Right lobe of liver (tissue), 6 donors: ENCODE measurements around the gene REEP5. TPM values are rescaled to one million over a fixed set of nuclear protein-coding genes. Genes with fewer than 3 reads are reported as not detected.
"Not testable (repeated sequence)": the region's sequence is repeated elsewhere in the genome, so short reads cannot be mapped to it uniquely, and the experiment has no call there.

Experiments used
- ATAC-seq, 4 donors: fragments of 200-7000 bp; cut with Tn5 transposase; one replicate each; pipeline ENCODE4 v1.9.1; 2020; ENCODE audit warnings: mild to moderate bottlenecking in 4 of 4, moderate library complexity in 4 of 4
- DNase-seq, 3 donors: peaks; one replicate each; pipeline ENCODE4 v3.0.0-alpha.2; 2020
- H3K27ac ChIP-seq, 3 donors: fragments of 200-600 bp; one replicate each; pipeline ENCODE4 v1.8.0; 2022
- H3K27me3 ChIP-seq, 2 donors: fragments of 200-600 bp; one replicate each; pipeline ENCODE4 v1.8.0; 2022
- H3K36me3 ChIP-seq, 4 donors: fragments of 200-600 bp; sonication (generic) in 1 of 4; one replicate each; pipeline versions ENCODE4 v1.5.1 to v1.8.0; 2017 to 2022; ENCODE audit warnings: control low read depth in 1 of 4
- H3K4me1 ChIP-seq, 4 donors: fragments of 200-600 bp; sonication (generic) in 1 of 4; one replicate each; pipeline versions ENCODE4 v1.5.1 to v1.8.0; 2017 to 2022; ENCODE audit warnings: control low read depth in 1 of 4
- H3K4me3 ChIP-seq, 3 donors: fragments of 200-600 bp; one replicate each; pipeline ENCODE4 v1.8.0; 2022
- H3K9me3 ChIP-seq, 4 donors: fragments of 200-600 bp; sonication (generic) in 1 of 4; one replicate each; pipeline versions ENCODE4 v1.5.1 to v1.8.0; 2017 to 2022; ENCODE audit warnings: control low read depth in 1 of 4
- CTCF ChIP-seq, 4 donors: fragments of 200-600 bp in 3 of 4; fragments of 450-650 bp in 1 of 4; IDR thresholded peaks; one replicate each; pipeline versions ENCODE4 v1.5.1 to v1.8.0; 2016 to 2022; ENCODE audit warnings: antibody characterized with exemption in 4 of 4, mild to moderate bottlenecking in 2 of 4
- POLR2A ChIP-seq: fragments of 450-650 bp; IDR thresholded peaks from one replicate; pipeline ENCODE4 v1.6.1; 2017; ENCODE audit warnings: antibody characterized with exemption, mild to moderate bottlenecking
- WGBS: methylation state at CpG from one replicate; pipeline ENCODE4 v1.1.6; 2018; ENCODE audit warnings: low coverage, low lambda C conversion rate; ENCODE audit not compliant: insufficient coverage; ENCODE audit errors: missing lambda C conversion rate; 5-methylcytosine and 5-hydroxymethylcytosine counted together
- intact Hi-C, 2 donors: fragments of 100-400 bp; cut with DNase I; formaldehyde crosslinking; loops; one replicate each; pipeline versions ENCODE4 v1.11.2 to v1.14.1; 2022
- total RNA-seq, 6 experiments: library from RNA; depleted of rRNA in 2 of 6; stranded (reverse); fragments of >200 nt in 2 of 6; fragmentation: NEBNext Ultra II Directional in 3 of 6; extraction: Animal tissue kit (Norgen Biotek cat#: 25700) in 3 of 6; gene quantifications; one replicate each; pipeline versions ENCODE4 v1.1.0 to v1.2.4, GENCODE V29; 2016 to 2023
- donor health status: DM: no; HTN: yes; CAD: no.
- donor health status: DM: no; HTN: no; CAD: no.
- donor health status: DM: no; HTN: no; CAD: no.
- donor health status: DM: no; HTN: yes; CAD: no.
- donor health status: DM: no; HTN: yes; CAD: no.

Gene REEP5
- total RNA-seq, 6 experiments from 2014 or later = 52.2 to 75.6 (median 64.0) TPM

DNA sequence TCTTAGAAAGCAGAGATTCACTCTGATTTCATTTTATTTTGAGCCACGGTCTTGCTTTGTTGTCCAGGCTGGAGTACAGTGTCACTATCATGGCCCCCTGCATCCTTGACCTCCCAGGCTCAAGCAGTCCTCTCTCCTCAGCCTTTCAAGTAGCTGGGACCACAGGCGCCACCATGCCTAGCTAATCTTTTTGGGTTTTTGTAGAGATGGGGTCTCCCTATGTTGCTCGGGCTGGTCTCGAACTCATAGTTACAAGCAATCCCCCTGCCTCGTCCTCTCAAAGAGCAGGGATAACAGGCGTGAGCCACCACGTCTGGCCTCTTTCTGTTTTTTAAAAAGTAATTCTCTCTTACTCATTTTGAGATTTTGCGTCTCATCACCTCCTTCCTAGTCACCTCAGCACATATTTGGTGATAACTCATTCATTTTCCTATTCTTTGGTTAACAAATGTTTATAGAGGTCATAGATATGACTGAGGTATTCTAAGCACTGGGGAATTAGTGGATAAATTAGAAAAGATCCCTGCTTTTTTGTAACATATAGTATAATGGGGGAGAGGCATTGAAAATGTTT lies 43.8 kb upstream of the REEP5 start:
- ATAC-seq (no peak), DNase-seq (no peak)
- TF ChIP-seq CTCF (IDR thresholded peaks at IDR 0.05) (no peak), POLR2A (no peak)
- H3K27me3 ChIP-seq = no peaks in the 10 kb centered on the region
- no peaks in the 10 kb centered on the region for H3K4me1 ChIP-seq
- H3K4me3 ChIP-seq = no peak overlapping the region
- intact Hi-C loops = no loop called here
- H3K27ac ChIP-seq = no peak overlapping the region
- H3K9me3 ChIP-seq = no peaks in the 10 kb centered on the region
- 82% methylated on average over 6 of the region's 8 CpGs for WGBS
- H3K36me3 ChIP-seq = no peaks in the 10 kb centered on the region

GRCh38 chr5:112963374-112963733 lies 41.3 kb upstream of the REEP5 start:
- WGBS = 100% methylated on average over 1 of the region's 3 CpGs
- H3K27ac ChIP-seq, H3K9me3 ChIP-seq, H3K4me3 ChIP-seq, H3K4me1 ChIP-seq, DNase-seq, H3K27me3 ChIP-seq, H3K36me3 ChIP-seq, intact Hi-C loops, ATAC-seq: not testable (repeated sequence)

GRCh38 chr5:112960863-112961504 lies 39.0 kb upstream of the REEP5 start:
- no peaks in the 10 kb centered on the region for H3K27me3 ChIP-seq
- WGBS = 82% methylated on average over 6 of the region's 6 CpGs
- no peak for DNase-seq
- H3K36me3 ChIP-seq = no peaks in the 10 kb centered on the region
- no peak for TF ChIP-seq POLR2A
- no peak for TF ChIP-seq CTCF (IDR thresholded peaks at IDR 0.05)
- no peak overlapping the region for H3K4me3 ChIP-seq
- H3K9me3 ChIP-seq = no peaks in the 10 kb centered on the region
- ATAC-seq = no peak
- intact Hi-C loops = no loop called here
- no peak overlapping the region for H3K27ac ChIP-seq
- H3K4me1 ChIP-seq = peaks cover 0 to 26% (median 8%) of the 10 kb centered on the region in 4 donors

- no peak for DNase-seq
- WGBS = 67% methylated on average over 1 of the region's 1 CpG
Measured at GRCh38 chr5:112960315-112960714, 38.3 kb upstream of the REEP5 start.

GRCh38 chr5:112959872-112960271 lies 37.8 kb upstream of the REEP5 start:
- not testable (repeated sequence) for H3K27ac ChIP-seq, ATAC-seq

More at GRCh38 chr5:112960315-112960714, 38.3 kb upstream of the REEP5 start:
- ATAC-seq = no peak
- Histone ChIP-seq H3K9me3 (no peaks in the 10 kb centered on the region), H3K4me3 (no peak overlapping the region), H3K4me1 (peaks cover 0 to 26% (median 8%) of the 10 kb centered on the region in 4 donors), H3K27me3 (no peaks in the 10 kb centered on the region), H3K27ac (no peak overlapping the region), H3K36me3 (no peaks in the 10 kb centered on the region)
- intact Hi-C loops = no loop called here
- TF ChIP-seq CTCF (IDR thresholded peaks at IDR 0.05) (no peak), POLR2A (no peak)

More at GRCh38 chr5:112959872-112960271, 37.8 kb upstream of the REEP5 start:
- intact Hi-C loops, H3K4me3 ChIP-seq, H3K9me3 ChIP-seq, H3K36me3 ChIP-seq, DNase-seq, H3K27me3 ChIP-seq: not testable (repeated sequence)
- H3K4me1 ChIP-seq = peaks cover 0 to 26% (median 8%) of the 10 kb centered on the region in 4 donors
- 85% methylated on average over 6 of the region's 8 CpGs for WGBS
